HepG2 (cell line): ENCODE measurements around the gene GNB1. TPM values are rescaled to one million over a fixed set of nuclear protein-coding genes. Genes with fewer than 3 reads are reported as not detected.
A peak's percentile ranks its signal among the peaks of the same experiment; 100 is the strongest.

Experiments used
- CC2D1A ChIP-seq: sonication (generic); formaldehyde crosslinking; IDR thresholded peaks from 2 replicates; pipeline ENCODE4 v1.8.1; 2023; ENCODE audit warnings: mild to moderate bottlenecking, missing genetic modification reagents
- KDM5B ChIP-seq: sonication (generic); formaldehyde crosslinking; IDR thresholded peaks from 2 replicates; pipeline ENCODE4 v1.4.0; 2020; ENCODE audit warnings: missing genetic modification reagents, mild to moderate bottlenecking, borderline replicate concordance
- MED8 ChIP-seq: sonication (generic); formaldehyde crosslinking; IDR thresholded peaks from 2 replicates; pipeline ENCODE4 v1.8.1; 2023; ENCODE audit warnings: mild to moderate bottlenecking, missing genetic modification reagents; ENCODE audit not compliant: insufficient replicate concordance
- MTF1 ChIP-seq: sonication (generic); formaldehyde crosslinking; IDR thresholded peaks from 2 replicates; pipeline ENCODE4 v1.5.0; 2020; ENCODE audit warnings: missing genetic modification reagents
- RNF2 ChIP-seq: fragments of 450-650 bp; conservative IDR thresholded peaks from 2 replicates; pipeline ENCODE4 v1.6.1; 2016; ENCODE audit warnings: low read depth
- YEATS4 ChIP-seq: sonication (generic); formaldehyde crosslinking; IDR thresholded peaks from 2 replicates; pipeline ENCODE4 v1.4.0; 2020; ENCODE audit warnings: missing genetic modification reagents, borderline replicate concordance
- ZC3H4 ChIP-seq: sonication (generic); formaldehyde crosslinking; IDR thresholded peaks from 2 replicates; pipeline ENCODE4 v1.4.0; 2020; ENCODE audit warnings: missing genetic modification reagents, borderline replicate concordance
- ZFAT ChIP-seq: sonication (generic); formaldehyde crosslinking; conservative IDR thresholded peaks from 2 replicates; pipeline ENCODE4 v1.8.1; 2023; ENCODE audit warnings: missing genetic modification reagents, inconsistent platforms
- ZGPAT ChIP-seq: IDR thresholded peaks from 2 replicates; pipeline ENCODE4 v1.6.1; 2016; ENCODE audit warnings: mild to moderate bottlenecking
- ZNF382 ChIP-seq: sonication (generic); formaldehyde crosslinking; IDR thresholded peaks from 2 replicates; pipeline ENCODE4 v1.5.0; 2020; ENCODE audit warnings: missing genetic modification reagents, mild to moderate bottlenecking, borderline replicate concordance
- ZNF407 ChIP-seq: sonication (generic); formaldehyde crosslinking; IDR thresholded peaks from one replicate; pipeline ENCODE4 v1.5.1; 2020; ENCODE audit warnings: mild to moderate bottlenecking, missing genetic modification reagents; ENCODE audit errors: not compliant biosample characterization
- ZNF496 ChIP-seq: sonication (generic); formaldehyde crosslinking; IDR thresholded peaks from 2 replicates; pipeline ENCODE4 v1.8.1; 2023; ENCODE audit warnings: mild to moderate bottlenecking, moderate library complexity, missing genetic modification reagents; ENCODE audit not compliant: insufficient replicate concordance
- ZNF576 ChIP-seq: sonication (generic); formaldehyde crosslinking; IDR thresholded peaks from 2 replicates; pipeline ENCODE4 v1.4.0; 2020; ENCODE audit warnings: mild to moderate bottlenecking, missing genetic modification reagents
- ZNF598 ChIP-seq: sonication (generic); formaldehyde crosslinking; IDR thresholded peaks from 2 replicates; pipeline ENCODE4 v1.5.1; 2020; ENCODE audit warnings: mild to moderate bottlenecking, missing genetic modification reagents, borderline replicate concordance
- ZNF619 ChIP-seq: sonication (generic); formaldehyde crosslinking; IDR thresholded peaks from 2 replicates; pipeline ENCODE4 v1.4.0; 2020; ENCODE audit warnings: mild to moderate bottlenecking, missing genetic modification reagents
- ZNF672 ChIP-seq: sonication (generic); formaldehyde crosslinking; IDR thresholded peaks from 2 replicates; pipeline ENCODE4 v1.8.1; 2022; ENCODE audit warnings: missing genetic modification reagents
- polyA plus RNA-seq, 8 experiments: library from polyadenylated mRNA; depleted of rRNA in 3 of 8; stranded (reverse) in 7 of 8; unstranded in 1 of 8; fragments of >200 nt; fragmentation: Illumina TruSeq in 4 of 8; extraction: Trizol in 4 of 8; gene quantifications; 2 replicates each; pipeline versions ENCODE4 v1.2.1 to v1.2.3, GENCODE V29; 2011 to 2016; ENCODE audit warnings: low read depth in 4 of 8, missing spikeins in 1 of 8, mixed read lengths in 1 of 8; ENCODE audit not compliant: insufficient read depth in 1 of 8
- total RNA-seq, 5 experiments: library from RNA; depleted of rRNA; stranded (reverse); fragments of >200 nt; fragmentation: Illumina TruSeq; extraction: Trizol; gene quantifications; 2 replicates each; pipeline ENCODE4 v1.2.3, GENCODE V29; 2016; ENCODE audit warnings: low read depth in 1 of 5
- TF ChIP-seq, protein P1 (sequence below): sonication (generic); formaldehyde crosslinking; IDR thresholded peaks from 2 replicates; pipeline ENCODE4 v1.8.0; 2022; ENCODE audit warnings: mild to moderate bottlenecking, missing genetic modification reagents, moderate library complexity
- TF ChIP-seq, protein P2 (sequence below): sonication (generic); formaldehyde crosslinking; conservative IDR thresholded peaks from 2 replicates; pipeline ENCODE4 v1.5.0; 2020; ENCODE audit warnings: missing genetic modification reagents

The GNB1 gene
- total and polyA plus RNA-seq, 2 of the 13 experiments (the other 11 are each of a cell fraction or from before 2014, with no cell fraction given): 66.2 to 327 TPM

- TF ChIP-seq, protein P1, sequence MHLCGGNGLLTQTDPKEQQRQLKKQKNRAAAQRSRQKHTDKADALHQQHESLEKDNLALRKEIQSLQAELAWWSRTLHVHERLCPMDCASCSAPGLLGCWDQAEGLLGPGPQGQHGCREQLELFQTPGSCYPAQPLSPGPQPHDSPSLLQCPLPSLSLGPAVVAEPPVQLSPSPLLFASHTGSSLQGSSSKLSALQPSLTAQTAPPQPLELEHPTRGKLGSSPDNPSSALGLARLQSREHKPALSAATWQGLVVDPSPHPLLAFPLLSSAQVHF (CRISPR knock-in tag): no peak
- TF ChIP-seq ZNF619 (CRISPR knock-in tag) (0 out of 2 replicates have a peak, but pooled peaks have one; percentile 26), ZNF382 (CRISPR knock-in tag) (no peak), ZNF576 (CRISPR knock-in tag) (no peak), ZNF598 (CRISPR knock-in tag) (no peak), ZNF672 (CRISPR knock-in tag) (no peak), ZC3H4 (no peak), ZNF407 (no peak), ZFAT (CRISPR knock-in tag) (no peak), RNF2 (peak; percentile 55), YEATS4 (CRISPR knock-in tag) (0 out of 2 replicates have a peak, but pooled peaks have one; percentile 32), MTF1 (CRISPR knock-in tag) (peak; percentile 40; the same call in 1 of the 2 replicates), CC2D1A (CRISPR knock-in tag) (no peak), MED8 (no peak), ZNF496 (CRISPR knock-in tag) (no peak), ZGPAT (CRISPR knock-in tag) (0 out of 2 replicates have a peak, but pooled peaks have one; percentile 11), KDM5B (CRISPR knock-in tag) (no peak)
- TF ChIP-seq, protein P2, sequence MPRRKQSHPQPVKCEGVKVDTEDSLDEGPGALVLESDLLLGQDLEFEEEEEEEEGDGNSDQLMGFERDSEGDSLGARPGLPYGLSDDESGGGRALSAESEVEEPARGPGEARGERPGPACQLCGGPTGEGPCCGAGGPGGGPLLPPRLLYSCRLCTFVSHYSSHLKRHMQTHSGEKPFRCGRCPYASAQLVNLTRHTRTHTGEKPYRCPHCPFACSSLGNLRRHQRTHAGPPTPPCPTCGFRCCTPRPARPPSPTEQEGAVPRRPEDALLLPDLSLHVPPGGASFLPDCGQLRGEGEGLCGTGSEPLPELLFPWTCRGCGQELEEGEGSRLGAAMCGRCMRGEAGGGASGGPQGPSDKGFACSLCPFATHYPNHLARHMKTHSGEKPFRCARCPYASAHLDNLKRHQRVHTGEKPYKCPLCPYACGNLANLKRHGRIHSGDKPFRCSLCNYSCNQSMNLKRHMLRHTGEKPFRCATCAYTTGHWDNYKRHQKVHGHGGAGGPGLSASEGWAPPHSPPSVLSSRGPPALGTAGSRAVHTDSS (CRISPR knock-in tag): no peak
These were observed 28.0 kb upstream of the GNB1 start, which contains the start of gene TMEM52 (continued) for GRCh38 chr1:1918901-1919303.
